K562 (cell line): ENCODE data around the gene LIMS2. TPM values are rescaled to one million over a fixed set of nuclear protein-coding genes. Genes with fewer than 3 reads are reported as not detected.

Experiments used
- HDAC3 ChIP-seq: fragments of 450-650 bp; IDR thresholded peaks from 2 replicates; pipeline ENCODE4 v1.6.1; 2018; ENCODE audit warnings: borderline replicate concordance, mild to moderate bottlenecking, moderate library complexity; ENCODE audit not compliant: partially characterized antibody
- HDAC8 ChIP-seq: fragments of 450-650 bp; IDR thresholded peaks from 2 replicates; pipeline ENCODE4 v1.6.1; 2016; ENCODE audit warnings: mild to moderate bottlenecking, missing genetic modification characterization, moderate library complexity, missing compliant biosample characterization
- MCM5 ChIP-seq: fragments of 450-650 bp; IDR thresholded peaks from 2 replicates; pipeline ENCODE4 v1.6.1; 2016; ENCODE audit warnings: low read depth
- POLR2A ChIP-seq: fragments of 450-650 bp; conservative IDR thresholded peaks from 2 replicates; pipeline ENCODE4 v1.6.1; 2016
- TCF3 ChIP-seq: sonication (generic); formaldehyde crosslinking; IDR thresholded peaks from 2 replicates; pipeline ENCODE4 v1.4.0; 2020; ENCODE audit warnings: mild to moderate bottlenecking, missing genetic modification reagents
- ZNF224 ChIP-seq: sonication (generic); formaldehyde crosslinking; IDR thresholded peaks from 2 replicates; pipeline ENCODE4 v1.8.0; 2022; ENCODE audit warnings: mild to moderate bottlenecking, missing genetic modification reagents
- ZNF3 ChIP-seq: fragments of 250-450 bp; sonication (Bioruptor Pico); IDR thresholded peaks from 2 replicates; pipeline ENCODE4 v1.5.0; 2021; ENCODE audit warnings: mild to moderate bottlenecking, moderate library complexity
- ZNF408 ChIP-seq: fragments of 250-450 bp; sonication (Bioruptor Pico); IDR thresholded peaks from 2 replicates; pipeline ENCODE4 v1.4.0; 2020; ENCODE audit warnings: low read depth, mild to moderate bottlenecking, moderate library complexity
- polyA plus RNA-seq, 8 experiments: library from polyadenylated mRNA; depleted of rRNA in 4 of 8; stranded (reverse) in 5 of 8; unstranded in 3 of 8; fragments of >200 nt; fragmentation: Nextera tagmentation in 2 of 8; fragmentation: Illumina TruSeq in 1 of 8; extraction: Ambion mirVana in 2 of 8; extraction: Trizol in 1 of 8; gene quantifications; 2 replicates each; pipeline versions ENCODE4 v1.2.1 to v1.2.3, GENCODE V29; 2011 to 2014; ENCODE audit warnings: inconsistent platforms in 1 of 8, missing spikeins in 1 of 8
- total RNA-seq, 7 experiments: library from RNA; depleted of rRNA in 6 of 7; stranded (reverse); fragments of >200 nt in 6 of 7; fragmentation: Illumina TruSeq in 2 of 7; extraction: Trizol in 2 of 7; gene quantifications; 2 replicates each; pipeline versions ENCODE4 v1.2.1 to v1.2.3, GENCODE V29; 2011 to 2021; ENCODE audit warnings: low replicate concordance in 1 of 7
- TF ChIP-seq, protein P1 (sequence below): fragments of 450-650 bp; IDR thresholded peaks from 2 replicates; pipeline ENCODE4 v1.6.1; 2017; ENCODE audit warnings: antibody characterized with exemption, mild to moderate bottlenecking
- TF ChIP-seq, protein P2 (sequence below), 3 experiments: IDR thresholded peaks in 2 of 3; conservative IDR thresholded peaks in 1 of 3; 2 replicates each; pipeline ENCODE4 v1.5.1; 2011 to 2012; ENCODE audit warnings: low read length in 3 of 3, mild to moderate bottlenecking in 3 of 3, control low read depth in 2 of 3, improper control_type of control experiment in 1 of 3, inconsistent platforms in 1 of 3, low read depth in 1 of 3, mixed read lengths in 1 of 3, moderate library complexity in 1 of 3; ENCODE audit not compliant: insufficient read depth in 2 of 3
- TF ChIP-seq, protein P3 (sequence below): IDR thresholded peaks from 3 replicates; pipeline ENCODE4 v1.6.1; 2011; ENCODE audit warnings: borderline replicate concordance, mild to moderate bottlenecking, moderate library complexity; ENCODE audit not compliant: insufficient read length; ENCODE audit errors: extremely low read depth
- TF ChIP-seq, protein P4 (sequence below): fragments of 450-650 bp; IDR thresholded peaks from 2 replicates; pipeline ENCODE4 v1.7.1; 2018; ENCODE audit warnings: mild to moderate bottlenecking, low read depth; ENCODE audit not compliant: partially characterized antibody
- TF ChIP-seq, protein P5 (sequence below): fragments of 250-450 bp; sonication (Bioruptor Pico); IDR thresholded peaks from 2 replicates; pipeline ENCODE4 v1.8.0; 2022; ENCODE audit warnings: moderate library complexity, mild to moderate bottlenecking, inconsistent platforms

The LIMS2 gene
- total and polyA plus RNA-seq, 9 of the 15 experiments (the other 6 are each of a cell fraction or from before 2014, with no cell fraction given), result 0.04 to 0.22 TPM; not detected in 7

DNA sequence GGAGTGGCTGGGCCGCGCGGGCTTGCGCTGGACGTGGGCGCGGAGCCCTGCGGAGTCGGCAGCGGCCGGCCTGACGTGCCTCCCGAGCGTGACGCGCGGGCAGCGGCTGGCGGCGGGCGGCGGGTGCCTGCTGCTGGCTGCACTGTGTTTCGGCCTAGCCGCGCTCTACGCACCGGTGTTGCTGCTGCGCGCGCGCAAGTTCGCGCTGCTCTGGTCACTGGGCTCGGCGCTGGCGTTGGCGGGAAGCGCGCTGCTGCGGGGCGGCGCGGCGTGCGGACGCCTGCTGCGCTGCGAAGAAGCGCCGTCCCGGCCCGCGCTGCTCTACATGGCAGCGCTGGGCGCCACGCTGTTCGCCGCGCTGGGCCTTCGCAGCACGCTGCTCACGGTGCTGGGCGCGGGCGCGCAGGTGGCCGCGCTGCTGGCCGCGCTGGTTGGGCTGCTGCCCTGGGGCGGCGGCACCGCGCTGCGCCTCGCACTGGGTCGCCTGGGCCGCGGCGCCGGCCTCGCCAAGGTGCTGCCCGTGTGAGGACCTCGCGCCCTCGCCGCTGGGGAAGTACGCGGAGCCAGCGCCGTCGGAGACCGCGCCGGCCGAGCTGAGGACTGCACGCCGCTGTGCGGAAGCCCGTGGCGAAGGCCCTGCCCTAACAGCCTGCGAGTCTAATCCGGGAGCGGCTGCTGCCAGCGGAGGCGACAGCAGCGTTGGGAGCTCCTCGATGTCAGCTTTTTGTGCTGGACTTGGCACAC, 26.5 kb upstream of the LIMS2 start (continued):
- TF ChIP-seq, protein P1, sequence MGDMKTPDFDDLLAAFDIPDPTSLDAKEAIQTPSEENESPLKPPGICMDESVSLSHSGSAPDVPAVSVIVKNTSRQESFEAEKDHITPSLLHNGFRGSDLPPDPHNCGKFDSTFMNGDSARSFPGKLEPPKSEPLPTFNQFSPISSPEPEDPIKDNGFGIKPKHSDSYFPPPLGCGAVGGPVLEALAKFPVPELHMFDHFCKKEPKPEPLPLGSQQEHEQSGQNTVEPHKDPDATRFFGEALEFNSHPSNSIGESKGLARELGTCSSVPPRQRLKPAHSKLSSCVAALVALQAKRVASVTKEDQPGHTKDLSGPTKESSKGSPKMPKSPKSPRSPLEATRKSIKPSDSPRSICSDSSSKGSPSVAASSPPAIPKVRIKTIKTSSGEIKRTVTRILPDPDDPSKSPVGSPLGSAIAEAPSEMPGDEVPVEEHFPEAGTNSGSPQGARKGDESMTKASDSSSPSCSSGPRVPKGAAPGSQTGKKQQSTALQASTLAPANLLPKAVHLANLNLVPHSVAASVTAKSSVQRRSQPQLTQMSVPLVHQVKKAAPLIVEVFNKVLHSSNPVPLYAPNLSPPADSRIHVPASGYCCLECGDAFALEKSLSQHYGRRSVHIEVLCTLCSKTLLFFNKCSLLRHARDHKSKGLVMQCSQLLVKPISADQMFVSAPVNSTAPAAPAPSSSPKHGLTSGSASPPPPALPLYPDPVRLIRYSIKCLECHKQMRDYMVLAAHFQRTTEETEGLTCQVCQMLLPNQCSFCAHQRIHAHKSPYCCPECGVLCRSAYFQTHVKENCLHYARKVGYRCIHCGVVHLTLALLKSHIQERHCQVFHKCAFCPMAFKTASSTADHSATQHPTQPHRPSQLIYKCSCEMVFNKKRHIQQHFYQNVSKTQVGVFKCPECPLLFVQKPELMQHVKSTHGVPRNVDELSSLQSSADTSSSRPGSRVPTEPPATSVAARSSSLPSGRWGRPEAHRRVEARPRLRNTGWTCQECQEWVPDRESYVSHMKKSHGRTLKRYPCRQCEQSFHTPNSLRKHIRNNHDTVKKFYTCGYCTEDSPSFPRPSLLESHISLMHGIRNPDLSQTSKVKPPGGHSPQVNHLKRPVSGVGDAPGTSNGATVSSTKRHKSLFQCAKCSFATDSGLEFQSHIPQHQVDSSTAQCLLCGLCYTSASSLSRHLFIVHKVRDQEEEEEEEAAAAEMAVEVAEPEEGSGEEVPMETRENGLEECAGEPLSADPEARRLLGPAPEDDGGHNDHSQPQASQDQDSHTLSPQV, result 0 out of 2 replicates have a peak, but pooled peaks have one; percentile 75
- TF ChIP-seq MCM5, result no peak
- peak; percentile 56 for TF ChIP-seq POLR2A
- TF ChIP-seq ZNF3 (CRISPR knock-in tag), result no peak
- TF ChIP-seq ZNF224 (CRISPR knock-in tag), result peak; percentile 53; the same call in 1 of the 2 replicates
- TF ChIP-seq, protein P2, sequence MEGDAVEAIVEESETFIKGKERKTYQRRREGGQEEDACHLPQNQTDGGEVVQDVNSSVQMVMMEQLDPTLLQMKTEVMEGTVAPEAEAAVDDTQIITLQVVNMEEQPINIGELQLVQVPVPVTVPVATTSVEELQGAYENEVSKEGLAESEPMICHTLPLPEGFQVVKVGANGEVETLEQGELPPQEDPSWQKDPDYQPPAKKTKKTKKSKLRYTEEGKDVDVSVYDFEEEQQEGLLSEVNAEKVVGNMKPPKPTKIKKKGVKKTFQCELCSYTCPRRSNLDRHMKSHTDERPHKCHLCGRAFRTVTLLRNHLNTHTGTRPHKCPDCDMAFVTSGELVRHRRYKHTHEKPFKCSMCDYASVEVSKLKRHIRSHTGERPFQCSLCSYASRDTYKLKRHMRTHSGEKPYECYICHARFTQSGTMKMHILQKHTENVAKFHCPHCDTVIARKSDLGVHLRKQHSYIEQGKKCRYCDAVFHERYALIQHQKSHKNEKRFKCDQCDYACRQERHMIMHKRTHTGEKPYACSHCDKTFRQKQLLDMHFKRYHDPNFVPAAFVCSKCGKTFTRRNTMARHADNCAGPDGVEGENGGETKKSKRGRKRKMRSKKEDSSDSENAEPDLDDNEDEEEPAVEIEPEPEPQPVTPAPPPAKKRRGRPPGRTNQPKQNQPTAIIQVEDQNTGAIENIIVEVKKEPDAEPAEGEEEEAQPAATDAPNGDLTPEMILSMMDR (IDR thresholded peaks at IDR 0.05 in 2 of 3, conservative IDR thresholded peaks at IDR 0.05 in 1 of 3; ENCODE audit: insufficient read depth in 2 of 3, low read depth in 1 of 3, low read length in 3 of 3), result peak; percentile 9 to 63 (median 21); a peak in 3 of 6 replicates
- no peak for TF ChIP-seq TCF3 (CRISPR knock-in tag)
- TF ChIP-seq, protein P3, sequence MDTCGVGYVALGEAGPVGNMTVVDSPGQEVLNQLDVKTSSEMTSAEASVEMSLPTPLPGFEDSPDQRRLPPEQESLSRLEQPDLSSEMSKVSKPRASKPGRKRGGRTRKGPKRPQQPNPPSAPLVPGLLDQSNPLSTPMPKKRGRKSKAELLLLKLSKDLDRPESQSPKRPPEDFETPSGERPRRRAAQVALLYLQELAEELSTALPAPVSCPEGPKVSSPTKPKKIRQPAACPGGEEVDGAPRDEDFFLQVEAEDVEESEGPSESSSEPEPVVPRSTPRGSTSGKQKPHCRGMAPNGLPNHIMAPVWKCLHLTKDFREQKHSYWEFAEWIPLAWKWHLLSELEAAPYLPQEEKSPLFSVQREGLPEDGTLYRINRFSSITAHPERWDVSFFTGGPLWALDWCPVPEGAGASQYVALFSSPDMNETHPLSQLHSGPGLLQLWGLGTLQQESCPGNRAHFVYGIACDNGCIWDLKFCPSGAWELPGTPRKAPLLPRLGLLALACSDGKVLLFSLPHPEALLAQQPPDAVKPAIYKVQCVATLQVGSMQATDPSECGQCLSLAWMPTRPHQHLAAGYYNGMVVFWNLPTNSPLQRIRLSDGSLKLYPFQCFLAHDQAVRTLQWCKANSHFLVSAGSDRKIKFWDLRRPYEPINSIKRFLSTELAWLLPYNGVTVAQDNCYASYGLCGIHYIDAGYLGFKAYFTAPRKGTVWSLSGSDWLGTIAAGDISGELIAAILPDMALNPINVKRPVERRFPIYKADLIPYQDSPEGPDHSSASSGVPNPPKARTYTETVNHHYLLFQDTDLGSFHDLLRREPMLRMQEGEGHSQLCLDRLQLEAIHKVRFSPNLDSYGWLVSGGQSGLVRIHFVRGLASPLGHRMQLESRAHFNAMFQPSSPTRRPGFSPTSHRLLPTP, result no peak
- 0 out of 2 replicates have a peak, but pooled peaks have one; percentile 18 for TF ChIP-seq HDAC8 (tag)
- no peak for TF ChIP-seq HDAC3
- TF ChIP-seq, protein P4, sequence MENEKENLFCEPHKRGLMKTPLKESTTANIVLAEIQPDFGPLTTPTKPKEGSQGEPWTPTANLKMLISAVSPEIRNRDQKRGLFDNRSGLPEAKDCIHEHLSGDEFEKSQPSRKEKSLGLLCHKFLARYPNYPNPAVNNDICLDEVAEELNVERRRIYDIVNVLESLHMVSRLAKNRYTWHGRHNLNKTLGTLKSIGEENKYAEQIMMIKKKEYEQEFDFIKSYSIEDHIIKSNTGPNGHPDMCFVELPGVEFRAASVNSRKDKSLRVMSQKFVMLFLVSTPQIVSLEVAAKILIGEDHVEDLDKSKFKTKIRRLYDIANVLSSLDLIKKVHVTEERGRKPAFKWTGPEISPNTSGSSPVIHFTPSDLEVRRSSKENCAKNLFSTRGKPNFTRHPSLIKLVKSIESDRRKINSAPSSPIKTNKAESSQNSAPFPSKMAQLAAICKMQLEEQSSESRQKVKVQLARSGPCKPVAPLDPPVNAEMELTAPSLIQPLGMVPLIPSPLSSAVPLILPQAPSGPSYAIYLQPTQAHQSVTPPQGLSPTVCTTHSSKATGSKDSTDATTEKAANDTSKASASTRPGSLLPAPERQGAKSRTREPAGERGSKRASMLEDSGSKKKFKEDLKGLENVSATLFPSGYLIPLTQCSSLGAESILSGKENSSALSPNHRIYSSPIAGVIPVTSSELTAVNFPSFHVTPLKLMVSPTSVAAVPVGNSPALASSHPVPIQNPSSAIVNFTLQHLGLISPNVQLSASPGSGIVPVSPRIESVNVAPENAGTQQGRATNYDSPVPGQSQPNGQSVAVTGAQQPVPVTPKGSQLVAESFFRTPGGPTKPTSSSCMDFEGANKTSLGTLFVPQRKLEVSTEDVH, result no peak
- TF ChIP-seq, protein P5, sequence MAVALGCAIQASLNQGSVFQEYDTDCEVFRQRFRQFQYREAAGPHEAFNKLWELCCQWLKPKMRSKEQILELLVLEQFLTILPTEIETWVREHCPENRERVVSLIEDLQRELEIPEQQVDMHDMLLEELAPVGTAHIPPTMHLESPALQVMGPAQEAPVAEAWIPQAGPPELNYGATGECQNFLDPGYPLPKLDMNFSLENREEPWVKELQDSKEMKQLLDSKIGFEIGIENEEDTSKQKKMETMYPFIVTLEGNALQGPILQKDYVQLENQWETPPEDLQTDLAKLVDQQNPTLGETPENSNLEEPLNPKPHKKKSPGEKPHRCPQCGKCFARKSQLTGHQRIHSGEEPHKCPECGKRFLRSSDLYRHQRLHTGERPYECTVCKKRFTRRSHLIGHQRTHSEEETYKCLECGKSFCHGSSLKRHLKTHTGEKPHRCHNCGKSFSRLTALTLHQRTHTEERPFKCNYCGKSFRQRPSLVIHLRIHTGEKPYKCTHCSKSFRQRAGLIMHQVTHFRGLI (CRISPR knock-in tag), result 0 out of 2 replicates have a peak, but pooled peaks have one; percentile 23
- no peak for TF ChIP-seq ZNF408 (CRISPR knock-in tag)
